Keratinocyte (primary cell): Measurements from ENCODE around the gene UBAC2. TPM values are rescaled to one million over a fixed set of nuclear protein-coding genes. Genes with fewer than 3 reads are reported as not detected.

Experiments
- DNase-seq: peaks from one replicate; pipeline ENCODE4 v3.0.0-alpha.2; 2011; ENCODE audit warnings: low read depth, missing footprints, low spot score
- FAIRE-seq: peaks from 2 replicates; lab custom pipeline; 2011; peaks lifted over from hg19 to GRCh38; lab: Jason Lieb, UNC
- H2AFZ ChIP-seq: 2 replicates; pipeline ENCODE4 v1.6.0; 2012; ENCODE audit warnings: low read length, control low read depth, inconsistent platforms; ENCODE audit not compliant: control insufficient read depth
- H3K27ac ChIP-seq: 2 replicates; pipeline ENCODE4 v1.5.1; 2011; ENCODE audit warnings: low read length; ENCODE audit not compliant: control insufficient read depth, insufficient read depth
- H3K27me3 ChIP-seq: 3 replicates; pipeline ENCODE4 v1.6.0; 2011; ENCODE audit warnings: low read length; ENCODE audit not compliant: control insufficient read depth, insufficient read depth; ENCODE audit errors: extremely low read depth
- H3K36me3 ChIP-seq, 2 experiments: 2 replicates in 1 of 2; 3 replicates in 1 of 2; pipeline ENCODE4 v1.5.1; 2011; ENCODE audit warnings: low read length in 2 of 2, mild to moderate bottlenecking in 1 of 2; ENCODE audit not compliant: control insufficient read depth in 2 of 2, insufficient read depth in 2 of 2; ENCODE audit errors: extremely low read depth in 1 of 2
- H3K4me1 ChIP-seq: 3 replicates; pipeline ENCODE4 v1.5.1; 2011; ENCODE audit warnings: low read length; ENCODE audit not compliant: control insufficient read depth, insufficient read depth; ENCODE audit errors: extremely low read depth
- H3K4me2 ChIP-seq: 3 replicates; pipeline ENCODE4 v1.6.0; 2011; ENCODE audit warnings: low read depth, low read length; ENCODE audit not compliant: control insufficient read depth, insufficient read depth; ENCODE audit errors: extremely low read depth
- H3K4me3 ChIP-seq, 3 experiments: fragments of 200-600 bp in 1 of 3; sonication (generic) in 1 of 3; 2 replicates in 2 of 3; 3 replicates in 1 of 3; pipeline ENCODE4 v1.5.1; 2011 to 2016; ENCODE audit warnings: low read length in 3 of 3, mild to moderate bottlenecking in 3 of 3, control low read depth in 2 of 3, inconsistent platforms in 1 of 3, low read depth in 1 of 3, mixed read lengths in 1 of 3, mixed run types in 1 of 3, moderate library complexity in 1 of 3; ENCODE audit not compliant: control insufficient read depth in 2 of 3, insufficient read depth in 2 of 3; ENCODE audit errors: extremely low read depth in 1 of 3
- H3K79me2 ChIP-seq: 2 replicates; pipeline ENCODE4 v1.6.0; 2012; ENCODE audit warnings: low read length; ENCODE audit not compliant: control insufficient read depth, insufficient read depth
- H3K9ac ChIP-seq: 3 replicates; pipeline ENCODE4 v1.6.0; 2011; ENCODE audit warnings: low read length; ENCODE audit not compliant: control insufficient read depth, insufficient read depth; ENCODE audit errors: extremely low read depth
- H3K9me1 ChIP-seq: 3 replicates; pipeline ENCODE4 v1.6.0; 2011; ENCODE audit warnings: low read length; ENCODE audit not compliant: control insufficient read depth, insufficient read depth; ENCODE audit errors: extremely low read depth
- H3K9me3 ChIP-seq: 2 replicates; pipeline ENCODE4 v1.5.1; 2012; ENCODE audit warnings: low read depth, low read length; ENCODE audit not compliant: control insufficient read depth
- H4K20me1 ChIP-seq: 3 replicates; pipeline ENCODE4 v1.6.0; 2011; ENCODE audit warnings: low read length; ENCODE audit not compliant: control insufficient read depth, insufficient read depth; ENCODE audit errors: extremely low read depth
- CTCF ChIP-seq, 3 experiments: IDR thresholded peaks in 1 of 3; conservative IDR thresholded peaks in 1 of 3; optimal IDR thresholded peaks in 1 of 3; 2 replicates in 2 of 3; 3 replicates in 1 of 3; pipeline versions ENCODE3 to v1.5.1; 2011; ENCODE audit warnings: low read length in 3 of 3, mild to moderate bottlenecking in 3 of 3, moderate library complexity in 2 of 3, control low read depth in 1 of 3, inconsistent platforms in 1 of 3; ENCODE audit not compliant: insufficient read depth in 2 of 3; ENCODE audit errors: extremely low read depth in 1 of 3
- EZH2 ChIP-seq: IDR thresholded peaks from one replicate; pipeline ENCODE4 v1.6.1; 2012; ENCODE audit warnings: inconsistent platforms, mild to moderate bottlenecking, low read length, moderate library complexity
- dilution Hi-C: fragments of 300-500 bp; cut with MboI; formaldehyde crosslinking; loops from one replicate; pipeline ENCODE4 v1.7.0; 2020; ENCODE audit warnings: low sequenced_read_pairs; ENCODE audit not compliant: extremely low pct_ligation_motif_present
- polyA plus RNA-seq, 5 experiments: library from polyadenylated mRNA; depleted of rRNA in 3 of 5; stranded (reverse) in 3 of 5; stranded (forward) in 1 of 5; unstranded in 1 of 5; fragments of >200 nt; gene quantifications; 1 replicate in 1 of 5; 2 replicates in 3 of 5; 3 replicates in 1 of 5; pipeline versions ENCODE4 v1.2.1 to v1.2.3, GENCODE V29; 2011 to 2012; ENCODE audit warnings: missing spikeins in 2 of 5, low read depth in 1 of 5, low replicate concordance in 1 of 5

Gene UBAC2
- polyA plus RNA-seq, 1 donor (not counting 4 experiments of a cell fraction or from before 2014, with no cell fraction given): 104 TPM

- Histone ChIP-seq H3K9ac (no peak overlapping the region), H3K4me1 (peaks cover 5% of the 10 kb centered on the region), H3K27me3 (no peaks in the 10 kb centered on the region), H3K9me1 (no peaks in the 10 kb centered on the region), H2AFZ (no peak overlapping the region), H3K36me3 (no peaks in the 10 kb centered on the region), H4K20me1 (no peaks in the 10 kb centered on the region), H3K4me3 (no peak overlapping the region), H3K9me3 (no peaks in the 10 kb centered on the region), H3K79me2 (no peaks in the 10 kb centered on the region), H3K4me2 (no peak overlapping the region), H3K27ac (no peak overlapping the region)
- FAIRE-seq (no peak), DNase-seq (no peak)
- dilution Hi-C loops: no loop called here
- TF ChIP-seq CTCF (optimal IDR thresholded peaks at IDR 0.05 in 1 of 3, IDR thresholded peaks at IDR 0.05 in 1 of 3, conservative IDR thresholded peaks at IDR 0.05 in 1 of 3; ENCODE audit: extremely low read depth in 1 of 3, insufficient read depth in 2 of 3, low read length in 3 of 3) (no peak), EZH2 (no peak)
Observed at GRCh38 chr13:99185606-99186005, 15.0 kb upstream of the UBAC2 start.

- Histone ChIP-seq H3K27ac (no peak overlapping the region), H3K9me3 (no peaks in the 10 kb centered on the region), H3K4me3 (no peak overlapping the region), H2AFZ (no peak overlapping the region), H3K27me3 (no peaks in the 10 kb centered on the region), H3K79me2 (no peaks in the 10 kb centered on the region), H3K4me1 (no peaks in the 10 kb centered on the region), H3K9me1 (no peaks in the 10 kb centered on the region), H3K4me2 (no peak overlapping the region), H4K20me1 (no peaks in the 10 kb centered on the region), H3K36me3 (no peaks in the 10 kb centered on the region), H3K9ac (no peak overlapping the region)
- DNase-seq: no peak
- TF ChIP-seq CTCF (optimal IDR thresholded peaks at IDR 0.05 in 1 of 3, IDR thresholded peaks at IDR 0.05 in 1 of 3, conservative IDR thresholded peaks at IDR 0.05 in 1 of 3; ENCODE audit: extremely low read depth in 1 of 3, insufficient read depth in 2 of 3, low read length in 3 of 3) (no peak), EZH2 (no peak)
- no peak for FAIRE-seq
- dilution Hi-C loops: no loop called here
Observed at GRCh38 chr13:99190147-99190985, 10.3 kb upstream of the UBAC2 start.
